Hepatocyte (in vitro differentiated cells): ENCODE measurements around the gene WNT7B.

Source experiments
- EZH2 ChIP-seq: fragments of 200-600 bp; sonication (generic); IDR thresholded peaks from 2 replicates; pipeline ENCODE4 v1.6.1; 2016; ENCODE audit warnings: antibody characterized with exemption, mild to moderate bottlenecking, borderline replicate concordance
- EZH2phosphoT487 ChIP-seq: fragments of 200-600 bp; sonication (generic); IDR thresholded peaks from one replicate; pipeline ENCODE4 v1.6.1; 2018; ENCODE audit warnings: antibody characterized with exemption, mild to moderate bottlenecking, low read depth, moderate library complexity; ENCODE audit not compliant: unreplicated experiment, severe bottlenecking
- TF ChIP-seq, protein P1 (sequence below): fragments of 200-600 bp; sonication (generic); IDR thresholded peaks from 2 replicates; pipeline ENCODE4 v1.5.1; 2016; ENCODE audit warnings: antibody characterized with exemption, mild to moderate bottlenecking; ENCODE audit not compliant: poor library complexity

DNA sequence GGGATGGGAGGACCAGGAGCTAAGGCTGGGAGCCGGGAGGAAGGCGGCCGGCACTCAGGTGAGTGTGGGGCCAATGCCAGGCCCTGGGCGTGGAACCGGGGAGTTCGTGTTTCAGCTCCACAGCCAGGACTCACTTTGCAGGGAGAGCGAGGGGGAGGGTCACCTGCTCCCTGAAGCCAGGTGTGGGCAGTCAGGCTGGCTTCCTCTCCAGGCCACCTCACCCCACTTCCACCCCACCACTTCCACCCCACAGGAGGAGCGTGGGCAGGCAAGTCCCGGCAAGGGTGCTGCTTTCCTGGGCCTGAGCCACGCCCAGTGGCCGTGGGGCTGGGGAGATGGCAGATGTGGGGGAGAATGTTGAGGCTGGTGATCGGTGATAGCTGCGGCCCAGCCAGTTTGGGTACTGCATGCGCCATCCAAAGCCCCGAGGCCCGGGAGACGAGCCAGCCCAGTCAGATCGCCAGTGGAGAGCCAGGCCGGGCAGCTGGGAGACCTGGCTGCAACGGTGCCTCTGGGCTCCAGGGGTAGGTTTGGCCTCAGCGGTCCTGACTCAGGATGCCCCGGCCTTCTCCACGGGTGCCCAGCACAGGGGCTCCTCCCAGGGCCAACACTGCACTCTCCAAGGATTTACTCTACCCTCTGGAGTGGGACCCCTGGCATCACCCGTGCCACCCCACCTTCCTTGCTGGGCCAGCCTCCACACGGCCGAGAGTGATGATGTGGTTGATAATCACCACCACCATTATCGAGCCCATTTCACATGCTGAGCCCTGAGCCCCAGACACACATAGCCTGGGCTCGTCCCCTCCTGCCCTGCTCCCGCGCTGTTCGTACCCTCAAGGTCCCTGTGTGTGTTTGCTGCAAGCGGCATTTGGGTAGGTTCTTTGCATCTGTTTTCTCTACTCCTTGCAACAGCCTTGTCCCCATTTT, 93.8 kb downstream of the WNT7B start:
- TF ChIP-seq, protein P1, sequence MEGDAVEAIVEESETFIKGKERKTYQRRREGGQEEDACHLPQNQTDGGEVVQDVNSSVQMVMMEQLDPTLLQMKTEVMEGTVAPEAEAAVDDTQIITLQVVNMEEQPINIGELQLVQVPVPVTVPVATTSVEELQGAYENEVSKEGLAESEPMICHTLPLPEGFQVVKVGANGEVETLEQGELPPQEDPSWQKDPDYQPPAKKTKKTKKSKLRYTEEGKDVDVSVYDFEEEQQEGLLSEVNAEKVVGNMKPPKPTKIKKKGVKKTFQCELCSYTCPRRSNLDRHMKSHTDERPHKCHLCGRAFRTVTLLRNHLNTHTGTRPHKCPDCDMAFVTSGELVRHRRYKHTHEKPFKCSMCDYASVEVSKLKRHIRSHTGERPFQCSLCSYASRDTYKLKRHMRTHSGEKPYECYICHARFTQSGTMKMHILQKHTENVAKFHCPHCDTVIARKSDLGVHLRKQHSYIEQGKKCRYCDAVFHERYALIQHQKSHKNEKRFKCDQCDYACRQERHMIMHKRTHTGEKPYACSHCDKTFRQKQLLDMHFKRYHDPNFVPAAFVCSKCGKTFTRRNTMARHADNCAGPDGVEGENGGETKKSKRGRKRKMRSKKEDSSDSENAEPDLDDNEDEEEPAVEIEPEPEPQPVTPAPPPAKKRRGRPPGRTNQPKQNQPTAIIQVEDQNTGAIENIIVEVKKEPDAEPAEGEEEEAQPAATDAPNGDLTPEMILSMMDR, result no peak
- TF ChIP-seq EZH2phosphoT487 (no peak), EZH2 (no peak)
